ENCODE results near the gene ALDH1A1. TPM values are rescaled to one million over a fixed set of nuclear protein-coding genes. Genes with fewer than 3 reads are reported as not detected.
"Not testable (repeated sequence)": the region's sequence is repeated elsewhere in the genome, so short reads cannot be mapped to it uniquely, and the experiment has no call there.

Gene ALDH1A1
- total RNA-seq, 1 donor from 2014 or later = 212 TPM

GRCh38 chr9:72943844-72944462 is 8.9 kb downstream of the ALDH1A1 start:
- no peak for ATAC-seq
- intact Hi-C loops (cut with DNase I) = no loop called here
- H3K4me1 ChIP-seq = peaks cover 28% of the 10 kb centered on the region
- no peak for DNase-seq
- H3K27ac ChIP-seq = no peak overlapping the region
- no peaks in the 10 kb centered on the region for H3K27me3 ChIP-seq
- H3K9me3 ChIP-seq = no peaks in the 10 kb centered on the region
- H3K36me3 ChIP-seq = peaks cover 8% of the 10 kb centered on the region
- TF ChIP-seq CTCF (IDR thresholded peaks at IDR 0.05) = no peak
- H3K4me3 ChIP-seq = no peak overlapping the region

- intact Hi-C loops (cut with DNase I) = no loop called here
- Histone ChIP-seq H3K27ac (no peak overlapping the region), H3K9me3 (no peaks in the 10 kb centered on the region), H3K4me3 (no peak overlapping the region), H3K4me1 (peaks cover 15% of the 10 kb centered on the region), H3K36me3 (peaks cover 10% of the 10 kb centered on the region), H3K27me3 (no peaks in the 10 kb centered on the region)
- DNase-seq (no peak), ATAC-seq (no peak)
- no peak for TF ChIP-seq CTCF (IDR thresholded peaks at IDR 0.05)
Observed at GRCh38 chr9:72942451-72942850, 10.4 kb downstream of the ALDH1A1 start.

GRCh38 chr9:72939581-72939980 is 13.3 kb downstream of the ALDH1A1 start:
- H3K4me1 ChIP-seq; H3K27ac ChIP-seq; H3K9me3 ChIP-seq; intact Hi-C loops (cut with DNase I); DNase-seq; H3K4me3 ChIP-seq; H3K36me3 ChIP-seq; H3K27me3 ChIP-seq; ATAC-seq: not testable (repeated sequence)

- Histone ChIP-seq H3K27me3 (no peaks in the 10 kb centered on the region), H3K27ac (no peak overlapping the region), H3K4me1 (no peaks in the 10 kb centered on the region), H3K36me3 (peaks cover 10% of the 10 kb centered on the region), H3K4me3 (no peak overlapping the region), H3K9me3 (no peaks in the 10 kb centered on the region)
- ATAC-seq = no peak
- DNase-seq = no peak
- intact Hi-C loops (cut with DNase I) = no loop called here
- no peak for TF ChIP-seq CTCF (IDR thresholded peaks at IDR 0.05)
Observed at GRCh38 chr9:72937545-72937944, 15.3 kb downstream of the ALDH1A1 start.

- Histone ChIP-seq H3K9me3 (no peaks in the 10 kb centered on the region), H3K4me3 (no peak overlapping the region), H3K36me3 (peaks cover 10% of the 10 kb centered on the region), H3K27me3 (no peaks in the 10 kb centered on the region), H3K4me1 (no peaks in the 10 kb centered on the region), H3K27ac (no peak overlapping the region)
- intact Hi-C loops (cut with DNase I) = no loop called here
- no peak for TF ChIP-seq CTCF (IDR thresholded peaks at IDR 0.05)
- no peak for DNase-seq
- ATAC-seq = no peak
Observed at GRCh38 chr9:72936679-72937078, 16.2 kb downstream of the ALDH1A1 start.

- intact Hi-C loops (cut with DNase I) = no loop called here
Observed at GRCh38 chr9:72936266-72936665, 16.6 kb downstream of the ALDH1A1 start.

More at GRCh38 chr9:72936266-72936665, 16.6 kb downstream of the ALDH1A1 start:
- Histone ChIP-seq H3K27ac (no peak overlapping the region), H3K27me3 (no peaks in the 10 kb centered on the region), H3K4me3 (no peak overlapping the region), H3K9me3 (no peaks in the 10 kb centered on the region), H3K4me1 (no peaks in the 10 kb centered on the region), H3K36me3 (peaks cover 10% of the 10 kb centered on the region)
- ATAC-seq (no peak), DNase-seq (no peak)
- no peak for TF ChIP-seq CTCF (IDR thresholded peaks at IDR 0.05)

All from upper lobe of right lung (tissue), 1 donor.